MG63 (cell line): ENCODE results near the gene OLFM1. TPM values are rescaled to one million over a fixed set of nuclear protein-coding genes. Genes with fewer than 3 reads are reported as not detected.

Source experiments
- DNase-seq: peaks from one replicate; pipeline ENCODE4 v3.0.0-alpha.2; 2020
- H3K27me3 ChIP-seq: fragments of 250-450 bp; sonication (Bioruptor Pico); 2 replicates; pipeline ENCODE4 v1.5.1; 2020; ENCODE audit warnings: mild to moderate bottlenecking, moderate library complexity
- H3K36me3 ChIP-seq: fragments of 250-450 bp; sonication (Bioruptor Pico); 2 replicates; pipeline ENCODE4 v1.5.1; 2020; ENCODE audit warnings: mild to moderate bottlenecking, moderate library complexity
- H3K4me3 ChIP-seq: fragments of 250-450 bp; sonication (Bioruptor Pico); 2 replicates; pipeline ENCODE4 v1.5.1; 2020; ENCODE audit warnings: mild to moderate bottlenecking, moderate library complexity
- H3K9me3 ChIP-seq: fragments of 250-450 bp; sonication (Bioruptor Pico); 2 replicates; pipeline ENCODE4 v1.5.1; 2020; ENCODE audit warnings: mild to moderate bottlenecking, moderate library complexity
- total RNA-seq: library from RNA; depleted of rRNA; stranded (reverse); fragments of >200 nt; shearing (Covaris generic); gene quantifications from 2 replicates; pipeline ENCODE4 v1.2.3, GENCODE V29; 2014; ENCODE audit warnings: low replicate concordance; rRNA removed

The OLFM1 gene
- total RNA-seq, 1 experiment from 2014 or later: 37.1 TPM

- no peak for DNase-seq
- no peak overlapping the region for H3K4me3 ChIP-seq
These were observed 75.7 kb downstream of the OLFM1 start for GRCh38 chr9:135163023-135163780.

GRCh38 chr9:135164036-135164435 lies 76.6 kb downstream of the OLFM1 start:
- H3K9me3 ChIP-seq: no peaks in the 10 kb centered on the region
- H3K27me3 ChIP-seq: peaks cover 6% of the 10 kb centered on the region
- DNase-seq: no peak
- no peaks in the 10 kb centered on the region for H3K36me3 ChIP-seq
- no peak overlapping the region for H3K4me3 ChIP-seq

More at GRCh38 chr9:135163023-135163780, 75.7 kb downstream of the OLFM1 start:
- no peaks in the 10 kb centered on the region for H3K36me3 ChIP-seq
- peaks cover 9% of the 10 kb centered on the region for H3K27me3 ChIP-seq
- H3K9me3 ChIP-seq: no peaks in the 10 kb centered on the region

- no peak for DNase-seq
- Histone ChIP-seq H3K4me3 (no peak overlapping the region), H3K27me3 (peaks cover 6% of the 10 kb centered on the region), H3K9me3 (no peaks in the 10 kb centered on the region), H3K36me3 (no peaks in the 10 kb centered on the region)
These were observed 77.7 kb downstream of the OLFM1 start for GRCh38 chr9:135165003-135165711.

- Histone ChIP-seq H3K9me3 (no peaks in the 10 kb centered on the region), H3K36me3 (no peaks in the 10 kb centered on the region), H3K27me3 (no peaks in the 10 kb centered on the region; the same call in none of the 2 replicates), H3K4me3 (no peak overlapping the region)
- DNase-seq: no peak
These were observed 78.5 kb downstream of the OLFM1 start for GRCh38 chr9:135165756-135166519.

GRCh38 chr9:135166565-135166964 lies 79.1 kb downstream of the OLFM1 start:
- no peak overlapping the region for H3K4me3 ChIP-seq
- no peaks in the 10 kb centered on the region for H3K36me3 ChIP-seq
- no peaks in the 10 kb centered on the region for H3K9me3 ChIP-seq
- no peaks in the 10 kb centered on the region for H3K27me3 ChIP-seq
- peak; percentile 74 for DNase-seq

- Histone ChIP-seq H3K27me3 (no peaks in the 10 kb centered on the region), H3K4me3 (no peak overlapping the region), H3K36me3 (no peaks in the 10 kb centered on the region), H3K9me3 (no peaks in the 10 kb centered on the region)
- DNase-seq: no peak
These were observed 79.9 kb downstream of the OLFM1 start for GRCh38 chr9:135167356-135167755.

- H3K27me3 ChIP-seq: no peaks in the 10 kb centered on the region
- H3K4me3 ChIP-seq: no peak overlapping the region
- no peaks in the 10 kb centered on the region for H3K36me3 ChIP-seq
- no peaks in the 10 kb centered on the region for H3K9me3 ChIP-seq
- DNase-seq: no peak
These were observed 80.6 kb downstream of the OLFM1 start for GRCh38 chr9:135167849-135168655.

- Histone ChIP-seq H3K36me3 (no peaks in the 10 kb centered on the region), H3K9me3 (no peaks in the 10 kb centered on the region), H3K27me3 (no peaks in the 10 kb centered on the region), H3K4me3 (no peak overlapping the region)
- no peak for DNase-seq
These were observed 82.3 kb downstream of the OLFM1 start for GRCh38 chr9:135169709-135170226.

- no peaks in the 10 kb centered on the region for H3K36me3 ChIP-seq
- no peak overlapping the region for H3K4me3 ChIP-seq
- H3K9me3 ChIP-seq: no peaks in the 10 kb centered on the region
- no peaks in the 10 kb centered on the region for H3K27me3 ChIP-seq
- DNase-seq: no peak
These were observed 83.1 kb downstream of the OLFM1 start for GRCh38 chr9:135170535-135170934.

Other genes with a start within 250 kb of the OLFM1 start
- not detected in 2 replicates for gene FCN2, start 206.9 kb upstream of the OLFM1 start, total RNA-seq
- gene FCN1, start 169.8 kb upstream of the OLFM1 start, total RNA-seq: not detected in 2 replicates